ENCODE data around the gene MYEOV.

The MYEOV gene

GRCh38 chr11:69292221-69292648 is 1.7 kb upstream of the MYEOV start:
- H3K4me1 ChIP-seq (ENCODE audit: low read length): peaks cover 33% of the 10 kb centered on the region
- H3K4me2 ChIP-seq (ENCODE audit: low read depth, low read length): no peak overlapping the region
- TF ChIP-seq EZH2 (optimal IDR thresholded peaks at IDR 0.05; ENCODE audit: low read depth, low read length): no peak
- TF ChIP-seq CTCF (IDR thresholded peaks at IDR 0.05; ENCODE audit: low read length): peak; percentile 97
- no peak overlapping the region for H3K4me3 ChIP-seq (ENCODE audit: low read length)
- no peaks in the 10 kb centered on the region for H3K27me3 ChIP-seq (replicated peaks; ENCODE audit: insufficient read depth, low read length)
- DNase-seq: peak; percentile 11
- H3K9me3 ChIP-seq (replicated peaks; ENCODE audit: insufficient read depth, low read length): no peaks in the 10 kb centered on the region
- no peaks in the 10 kb centered on the region for H3K9me2 ChIP-seq (replicated peaks; ENCODE audit: insufficient read depth, low read length)
- H3F3A ChIP-seq (ENCODE audit: insufficient read depth, low read length): peaks cover 32% of the 10 kb centered on the region
- H3K79me2 ChIP-seq (ENCODE audit: low read length): peaks cover 30% of the 10 kb centered on the region
- H2AFZ ChIP-seq (ENCODE audit: low read length): no peak overlapping the region
- H3K36me3 ChIP-seq (replicated peaks; ENCODE audit: insufficient read depth, low read length): no peaks in the 10 kb centered on the region
- no peak overlapping the region for H3K27ac ChIP-seq (ENCODE audit: low read length)
- H4K20me1 ChIP-seq (ENCODE audit: insufficient read depth, low read length): no peaks in the 10 kb centered on the region
- no peak overlapping the region for H3K9ac ChIP-seq (ENCODE audit: low read length)

- Histone ChIP-seq H4K20me1 (ENCODE audit: insufficient read depth, low read length) (no peaks in the 10 kb centered on the region), H3K9me3 (replicated peaks; ENCODE audit: insufficient read depth, low read length) (no peaks in the 10 kb centered on the region), H3K79me2 (ENCODE audit: low read length) (peaks cover 33% of the 10 kb centered on the region), H2AFZ (ENCODE audit: low read length) (no peak overlapping the region), H3K9ac (ENCODE audit: low read length) (no peak overlapping the region), H3F3A (ENCODE audit: insufficient read depth, low read length) (peaks cover 40% of the 10 kb centered on the region), H3K4me2 (ENCODE audit: low read depth, low read length) (peak overlapping the region; percentile 39; the same call in 1 of the 2 replicates), H3K27ac (ENCODE audit: low read length) (no peak overlapping the region), H3K9me2 (replicated peaks; ENCODE audit: insufficient read depth, low read length) (no peaks in the 10 kb centered on the region), H3K4me3 (ENCODE audit: low read length) (no peak overlapping the region), H3K36me3 (replicated peaks; ENCODE audit: insufficient read depth, low read length) (no peaks in the 10 kb centered on the region), H3K27me3 (replicated peaks; ENCODE audit: insufficient read depth, low read length) (no peaks in the 10 kb centered on the region), H3K4me1 (ENCODE audit: low read length) (peaks cover 39% of the 10 kb centered on the region)
- no peak for DNase-seq
- no peak for TF ChIP-seq EZH2 (optimal IDR thresholded peaks at IDR 0.05; ENCODE audit: low read depth, low read length)
- no peak for TF ChIP-seq EZH2phosphoT487 (IDR thresholded peaks at IDR 0.05; ENCODE audit: low read length)
- no peak for TF ChIP-seq CTCF (IDR thresholded peaks at IDR 0.05; ENCODE audit: low read length)
Measured at GRCh38 chr11:69293087-69293486, 868 bp upstream of the MYEOV start.

GRCh38 chr11:69294571-69295078 is 670 bp downstream of the MYEOV start:
- Histone ChIP-seq H3K9ac (ENCODE audit: low read length) (peak overlapping the region; percentile 89), H3K36me3 (replicated peaks; ENCODE audit: insufficient read depth, low read length) (no peaks in the 10 kb centered on the region), H3K4me1 (ENCODE audit: low read length) (peaks cover 45% of the 10 kb centered on the region), H3K27me3 (replicated peaks; ENCODE audit: insufficient read depth, low read length) (no peaks in the 10 kb centered on the region), H3K27ac (ENCODE audit: low read length) (peak overlapping the region; percentile 98), H3K9me2 (replicated peaks; ENCODE audit: insufficient read depth, low read length) (no peaks in the 10 kb centered on the region), H3K9me3 (replicated peaks; ENCODE audit: insufficient read depth, low read length) (no peaks in the 10 kb centered on the region), H3K79me2 (ENCODE audit: low read length) (peaks cover 46% of the 10 kb centered on the region), H4K20me1 (ENCODE audit: insufficient read depth, low read length) (no peaks in the 10 kb centered on the region), H2AFZ (ENCODE audit: low read length) (no peak overlapping the region), H3F3A (ENCODE audit: insufficient read depth, low read length) (peaks cover 46% of the 10 kb centered on the region), H3K4me3 (ENCODE audit: low read length) (peak overlapping the region; percentile 88), H3K4me2 (ENCODE audit: low read depth, low read length) (peak overlapping the region; percentile 92)
- no peak for DNase-seq
- TF ChIP-seq CTCF (IDR thresholded peaks at IDR 0.05; ENCODE audit: low read length): no peak
